Measurements from ENCODE around the gene OSBPL10. TPM values are rescaled to one million over a fixed set of nuclear protein-coding genes. Genes with fewer than 3 reads are reported as not detected.

Gene OSBPL10
- total and polyA plus RNA-seq, 9 donors: 2.5 to 36.6 (median 10.6) TPM

DNA sequence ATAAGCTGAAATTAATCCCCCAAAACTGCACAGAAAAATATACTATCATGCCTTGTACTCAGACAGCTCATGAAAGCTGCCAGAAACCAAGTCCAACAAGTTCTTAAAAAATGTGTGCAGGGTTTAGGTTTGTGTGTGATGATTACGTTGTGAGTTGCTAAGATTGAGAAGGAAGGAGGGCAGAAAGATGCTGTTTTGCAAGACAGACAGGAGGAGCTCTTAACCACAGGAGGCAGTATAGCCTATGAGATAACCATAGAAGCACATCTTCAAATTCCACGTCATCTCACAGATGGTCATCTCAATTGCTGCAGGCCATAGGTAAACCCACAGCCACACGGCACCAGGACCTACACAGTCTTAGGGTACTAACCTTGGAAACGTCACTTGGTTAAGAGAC, 256.4 kb downstream of the OSBPL10 start:
- H3K27ac ChIP-seq: no peak overlapping the region
- WGBS, 3 donors: 75 to 86% (median 82%) methylated on average over 4 of the region's 4 CpGs
- no peaks in the 10 kb centered on the region for H3K27me3 ChIP-seq
- H3K4me3 ChIP-seq: no peak overlapping the region
- TF ChIP-seq, protein P1, sequence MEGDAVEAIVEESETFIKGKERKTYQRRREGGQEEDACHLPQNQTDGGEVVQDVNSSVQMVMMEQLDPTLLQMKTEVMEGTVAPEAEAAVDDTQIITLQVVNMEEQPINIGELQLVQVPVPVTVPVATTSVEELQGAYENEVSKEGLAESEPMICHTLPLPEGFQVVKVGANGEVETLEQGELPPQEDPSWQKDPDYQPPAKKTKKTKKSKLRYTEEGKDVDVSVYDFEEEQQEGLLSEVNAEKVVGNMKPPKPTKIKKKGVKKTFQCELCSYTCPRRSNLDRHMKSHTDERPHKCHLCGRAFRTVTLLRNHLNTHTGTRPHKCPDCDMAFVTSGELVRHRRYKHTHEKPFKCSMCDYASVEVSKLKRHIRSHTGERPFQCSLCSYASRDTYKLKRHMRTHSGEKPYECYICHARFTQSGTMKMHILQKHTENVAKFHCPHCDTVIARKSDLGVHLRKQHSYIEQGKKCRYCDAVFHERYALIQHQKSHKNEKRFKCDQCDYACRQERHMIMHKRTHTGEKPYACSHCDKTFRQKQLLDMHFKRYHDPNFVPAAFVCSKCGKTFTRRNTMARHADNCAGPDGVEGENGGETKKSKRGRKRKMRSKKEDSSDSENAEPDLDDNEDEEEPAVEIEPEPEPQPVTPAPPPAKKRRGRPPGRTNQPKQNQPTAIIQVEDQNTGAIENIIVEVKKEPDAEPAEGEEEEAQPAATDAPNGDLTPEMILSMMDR (IDR thresholded peaks at IDR 0.05): no peak
- no peak for TF ChIP-seq EP300 (IDR thresholded peaks at IDR 0.05)
- TF ChIP-seq POLR2A (IDR thresholded peaks at IDR 0.05): no peak
- DNase-seq: no peak
- intact Hi-C loops (cut with DNase I): no loop called here
- H3K4me1 ChIP-seq (ENCODE audit: insufficient read depth): no peaks in the 10 kb centered on the region
- H3K36me3 ChIP-seq: no peaks in the 10 kb centered on the region
- no peaks in the 10 kb centered on the region for H3K9me3 ChIP-seq

DNA sequence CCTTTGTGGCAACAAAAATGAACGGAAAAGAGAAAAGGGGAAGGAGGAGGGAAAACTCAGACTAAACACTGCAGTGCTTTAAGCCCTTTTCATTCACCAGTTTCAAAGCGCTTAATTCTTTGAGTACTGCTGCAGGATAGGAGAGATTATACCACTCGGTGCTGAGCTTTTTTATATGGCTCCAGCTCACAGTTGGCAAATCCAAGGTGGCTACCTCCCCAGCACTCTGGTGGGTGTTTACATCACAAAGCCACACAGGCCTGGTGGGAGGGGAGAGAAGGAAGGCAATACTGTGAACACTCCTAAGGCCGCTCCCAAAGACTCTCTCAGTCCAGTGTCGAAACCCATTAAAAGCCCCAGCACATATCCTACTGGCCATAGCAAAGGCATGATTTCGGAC, 256.9 kb downstream of the OSBPL10 start:
- Histone ChIP-seq H3K4me3 (no peak overlapping the region), H3K27ac (no peak overlapping the region), H3K9me3 (no peaks in the 10 kb centered on the region), H3K27me3 (no peaks in the 10 kb centered on the region), H3K4me1 (ENCODE audit: insufficient read depth) (no peaks in the 10 kb centered on the region), H3K36me3 (no peaks in the 10 kb centered on the region)
- TF ChIP-seq POLR2A (IDR thresholded peaks at IDR 0.05) (no peak), EP300 (IDR thresholded peaks at IDR 0.05) (no peak)
- TF ChIP-seq, protein P1 (IDR thresholded peaks at IDR 0.05): no peak
- DNase-seq: no peak
- 81 to 85% (median 82%) methylated on average over 6 of the region's 6 CpGs for WGBS, 3 donors
- intact Hi-C loops (cut with DNase I): no loop called here

DNA sequence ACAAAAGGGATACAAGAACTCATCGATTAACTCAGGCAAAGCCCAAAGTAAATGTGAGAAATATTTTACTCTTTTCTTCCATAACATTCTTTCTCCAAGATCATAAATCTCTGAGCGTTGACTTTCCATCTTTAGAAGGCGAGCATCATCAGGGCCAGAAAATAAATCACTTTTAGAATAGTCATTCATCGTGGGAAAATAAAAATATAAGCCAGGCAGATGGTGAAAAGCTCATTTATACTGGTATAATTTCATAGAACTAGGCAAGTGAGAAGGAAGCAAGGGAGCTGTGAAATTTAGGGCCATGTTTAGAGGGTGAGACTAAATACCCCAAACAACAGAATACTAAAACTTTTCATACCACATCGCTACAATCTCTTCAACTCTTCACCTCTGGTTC, 257.4 kb downstream of the OSBPL10 start:
- H3K4me3 ChIP-seq: no peak overlapping the region
- H3K27me3 ChIP-seq: no peaks in the 10 kb centered on the region
- intact Hi-C loops (cut with DNase I): no loop called here
- H3K4me1 ChIP-seq (ENCODE audit: insufficient read depth): no peaks in the 10 kb centered on the region
- H3K27ac ChIP-seq: no peak overlapping the region
- TF ChIP-seq POLR2A (IDR thresholded peaks at IDR 0.05) (no peak), EP300 (IDR thresholded peaks at IDR 0.05) (no peak)
- TF ChIP-seq, protein P1 (IDR thresholded peaks at IDR 0.05): no peak
- H3K9me3 ChIP-seq: no peaks in the 10 kb centered on the region
- H3K36me3 ChIP-seq: no peaks in the 10 kb centered on the region
- no peak for DNase-seq
- 72 to 86% (median 80%) methylated on average over 5 of the region's 5 CpGs for WGBS, 3 donors

DNA sequence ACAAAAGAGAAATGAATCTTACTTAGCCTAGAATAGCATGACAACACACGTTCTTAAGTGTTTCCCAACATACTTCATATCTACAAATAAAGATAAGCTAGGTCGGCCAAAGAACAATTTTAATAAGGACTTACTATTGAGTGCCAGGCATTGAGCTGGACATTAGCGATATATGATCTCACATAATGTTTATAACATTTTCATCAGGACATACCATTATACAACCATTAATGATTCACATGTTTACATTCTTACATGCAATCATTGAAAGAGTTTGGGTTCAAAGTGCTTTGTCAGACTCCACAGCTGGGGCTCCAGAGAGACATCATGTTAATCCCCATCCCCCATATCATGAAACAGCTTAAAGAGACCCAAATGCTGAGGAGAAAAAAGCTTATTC, 259.4 kb downstream of the OSBPL10 start:
- TF ChIP-seq, protein P1 (IDR thresholded peaks at IDR 0.05): no peak
- TF ChIP-seq EP300 (IDR thresholded peaks at IDR 0.05) (no peak), POLR2A (IDR thresholded peaks at IDR 0.05) (no peak)
- WGBS, 3 donors: 58 to 63% (median 59%) methylated on average over 3 of the region's 3 CpGs
- intact Hi-C loops (cut with DNase I): no loop called here

More for the DNA sequence above, 259.4 kb downstream of the OSBPL10 start:
- Histone ChIP-seq H3K9me3 (no peaks in the 10 kb centered on the region), H3K36me3 (no peaks in the 10 kb centered on the region), H3K27ac (no peak overlapping the region), H3K4me1 (ENCODE audit: insufficient read depth) (no peaks in the 10 kb centered on the region), H3K27me3 (no peaks in the 10 kb centered on the region), H3K4me3 (no peak overlapping the region)
- no peak for DNase-seq

Data from ovary (tissue), 9 donors.